H1 (cell line): ENCODE results near the gene C21orf58. TPM values are rescaled to one million over a fixed set of nuclear protein-coding genes. Genes with fewer than 3 reads are reported as not detected.

Source experiments
- BACH1 ChIP-seq: IDR thresholded peaks from 2 replicates; pipeline ENCODE4 v1.6.1; 2012; ENCODE audit warnings: low read length, improper control_type of control experiment
- SUZ12 ChIP-seq: fragments of 200-600 bp; sonication (generic); IDR thresholded peaks from 2 replicates; pipeline ENCODE4 v1.6.1; 2012; ENCODE audit warnings: mild to moderate bottlenecking, inconsistent platforms, low read length, moderate library complexity, mixed read lengths
- TAF1 ChIP-seq: IDR thresholded peaks from 2 replicates; pipeline ENCODE4 v1.6.1; 2011; ENCODE audit warnings: mild to moderate bottlenecking, low read depth, low read length
- polyA plus RNA-seq, 7 experiments: library from polyadenylated mRNA; depleted of rRNA in 3 of 7; stranded (reverse) in 5 of 7; unstranded in 2 of 7; fragments of >200 nt in 5 of 7; fragments of 200-250 nt in 2 of 7; gene quantifications; 1 replicate in 5 of 7; 2 replicates in 1 of 7; 4 replicates in 1 of 7; pipeline versions ENCODE4 v1.2.1 to v1.2.3, GENCODE V29; 2011 to 2013; ENCODE audit warnings: missing spikeins in 2 of 7, mixed read lengths in 2 of 7
- total RNA-seq: library from RNA; stranded (reverse); fragmentation: NEBNext Ultra II Directional; extraction: Animal tissue kit (Norgen Biotek cat#: 25700); gene quantifications from 2 replicates; pipeline ENCODE4 v1.2.1, GENCODE V29; 2021

C21orf58 gene
- total and polyA plus RNA-seq, 2 of the 8 experiments (the other 6 are each of a cell fraction or from before 2014, with no cell fraction given): 13.8 to 26.1 TPM

DNA sequence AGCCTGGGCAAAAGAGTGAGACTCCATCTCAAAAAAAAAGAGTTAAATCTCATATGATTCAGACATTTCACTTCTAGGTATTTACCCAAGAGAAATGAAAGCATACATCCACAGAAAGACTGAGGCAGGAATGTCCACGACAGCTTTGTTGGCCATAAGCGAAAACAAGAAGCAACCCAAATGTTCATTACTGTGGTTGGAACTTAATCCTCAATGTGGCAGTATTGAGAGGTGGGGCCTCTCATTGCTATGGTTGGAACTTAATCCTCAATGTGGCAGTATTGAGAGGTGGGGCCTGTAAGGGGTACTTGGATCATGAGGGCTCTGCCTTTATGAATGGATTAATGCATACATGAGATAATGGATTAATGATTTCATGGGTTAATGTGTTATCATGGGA, 15.2 kb downstream of the C21orf58 start (continued):
- TF ChIP-seq SUZ12: no peak
- TF ChIP-seq TAF1: no peak
- TF ChIP-seq BACH1: no peak
